ENCODE measurements around the gene TDRD10.

DNA sequence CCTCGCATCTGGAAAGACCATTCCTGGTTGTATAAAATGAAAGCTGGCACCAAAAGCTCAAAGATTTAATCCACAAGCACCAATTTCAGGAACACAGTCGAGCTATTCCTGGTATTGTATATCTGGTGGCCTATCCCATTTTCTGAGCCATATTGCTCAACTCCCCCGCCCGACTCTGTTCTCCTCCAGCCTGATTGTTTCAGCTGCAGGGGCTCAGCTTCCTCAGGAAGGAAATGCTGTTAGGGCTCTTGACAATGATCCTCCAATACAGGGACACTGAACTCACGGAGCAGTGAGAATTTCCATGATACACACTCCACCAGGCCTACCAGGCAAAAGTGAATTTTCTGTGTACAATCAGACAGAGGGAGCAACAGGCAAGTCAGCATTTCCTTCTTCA lies 16.9 kb upstream of the TDRD10 start:
- TF ChIP-seq, protein P1, sequence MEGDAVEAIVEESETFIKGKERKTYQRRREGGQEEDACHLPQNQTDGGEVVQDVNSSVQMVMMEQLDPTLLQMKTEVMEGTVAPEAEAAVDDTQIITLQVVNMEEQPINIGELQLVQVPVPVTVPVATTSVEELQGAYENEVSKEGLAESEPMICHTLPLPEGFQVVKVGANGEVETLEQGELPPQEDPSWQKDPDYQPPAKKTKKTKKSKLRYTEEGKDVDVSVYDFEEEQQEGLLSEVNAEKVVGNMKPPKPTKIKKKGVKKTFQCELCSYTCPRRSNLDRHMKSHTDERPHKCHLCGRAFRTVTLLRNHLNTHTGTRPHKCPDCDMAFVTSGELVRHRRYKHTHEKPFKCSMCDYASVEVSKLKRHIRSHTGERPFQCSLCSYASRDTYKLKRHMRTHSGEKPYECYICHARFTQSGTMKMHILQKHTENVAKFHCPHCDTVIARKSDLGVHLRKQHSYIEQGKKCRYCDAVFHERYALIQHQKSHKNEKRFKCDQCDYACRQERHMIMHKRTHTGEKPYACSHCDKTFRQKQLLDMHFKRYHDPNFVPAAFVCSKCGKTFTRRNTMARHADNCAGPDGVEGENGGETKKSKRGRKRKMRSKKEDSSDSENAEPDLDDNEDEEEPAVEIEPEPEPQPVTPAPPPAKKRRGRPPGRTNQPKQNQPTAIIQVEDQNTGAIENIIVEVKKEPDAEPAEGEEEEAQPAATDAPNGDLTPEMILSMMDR (conservative IDR thresholded peaks at IDR 0.05): no peak
- no peak for TF ChIP-seq ZFX (IDR thresholded peaks at IDR 0.05)

Data from C4-2B (cell line).